H1 (cell line): ENCODE results near the gene MAGI2.

Experiments
- CBX8 ChIP-seq: fragments of 300-800, 300-1000 bp; sonication (generic); IDR thresholded peaks from 2 replicates; pipeline ENCODE4 v1.7.1; 2016; ENCODE audit warnings: low read depth, low read length, borderline replicate concordance
- EZH2 ChIP-seq: fragments of 200-600 bp; sonication (generic); IDR thresholded peaks from 2 replicates; pipeline ENCODE4 v1.7.1; 2012; ENCODE audit warnings: low read depth, mild to moderate bottlenecking, moderate library complexity, low read length, inconsistent platforms; ENCODE audit not compliant: severe bottlenecking
- KDM1A ChIP-seq: fragments of 200-600, 300-600 bp; sonication (generic); IDR thresholded peaks from 2 replicates; pipeline ENCODE4 v1.7.1; 2016; ENCODE audit warnings: mild to moderate bottlenecking, low read length, borderline replicate concordance
- POLR2A ChIP-seq, 2 experiments: IDR thresholded peaks; 1 replicate in 1 of 2; 2 replicates in 1 of 2; pipeline ENCODE4 v1.6.1; 2011; ENCODE audit warnings: low read depth in 2 of 2, low read length in 2 of 2, mild to moderate bottlenecking in 2 of 2; ENCODE audit errors: control extremely low read depth in 1 of 2
- TAF1 ChIP-seq: IDR thresholded peaks from 2 replicates; pipeline ENCODE4 v1.6.1; 2011; ENCODE audit warnings: mild to moderate bottlenecking, low read depth, low read length
- YY1 ChIP-seq: IDR thresholded peaks from 2 replicates; pipeline ENCODE4 v1.6.1; 2011; ENCODE audit warnings: low read depth, mild to moderate bottlenecking, low read length
- TF ChIP-seq, protein P1 (sequence below), 3 experiments: IDR thresholded peaks; 1 replicate in 2 of 3; 2 replicates in 1 of 3; pipeline versions ENCODE4 v1.5.1 to v1.6.1; 2011; ENCODE audit warnings: low read length in 3 of 3, mild to moderate bottlenecking in 3 of 3, inconsistent platforms in 2 of 3, low read depth in 1 of 3, moderate library complexity in 1 of 3; ENCODE audit not compliant: insufficient read depth in 1 of 3; ENCODE audit errors: control extremely low read depth in 1 of 3

GRCh38 chr7:79272938-79273337 is 180.5 kb downstream of the MAGI2 start:
- no peak for TF ChIP-seq EZH2
- TF ChIP-seq, protein P1, sequence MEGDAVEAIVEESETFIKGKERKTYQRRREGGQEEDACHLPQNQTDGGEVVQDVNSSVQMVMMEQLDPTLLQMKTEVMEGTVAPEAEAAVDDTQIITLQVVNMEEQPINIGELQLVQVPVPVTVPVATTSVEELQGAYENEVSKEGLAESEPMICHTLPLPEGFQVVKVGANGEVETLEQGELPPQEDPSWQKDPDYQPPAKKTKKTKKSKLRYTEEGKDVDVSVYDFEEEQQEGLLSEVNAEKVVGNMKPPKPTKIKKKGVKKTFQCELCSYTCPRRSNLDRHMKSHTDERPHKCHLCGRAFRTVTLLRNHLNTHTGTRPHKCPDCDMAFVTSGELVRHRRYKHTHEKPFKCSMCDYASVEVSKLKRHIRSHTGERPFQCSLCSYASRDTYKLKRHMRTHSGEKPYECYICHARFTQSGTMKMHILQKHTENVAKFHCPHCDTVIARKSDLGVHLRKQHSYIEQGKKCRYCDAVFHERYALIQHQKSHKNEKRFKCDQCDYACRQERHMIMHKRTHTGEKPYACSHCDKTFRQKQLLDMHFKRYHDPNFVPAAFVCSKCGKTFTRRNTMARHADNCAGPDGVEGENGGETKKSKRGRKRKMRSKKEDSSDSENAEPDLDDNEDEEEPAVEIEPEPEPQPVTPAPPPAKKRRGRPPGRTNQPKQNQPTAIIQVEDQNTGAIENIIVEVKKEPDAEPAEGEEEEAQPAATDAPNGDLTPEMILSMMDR (IDR thresholded peaks at IDR 0.05; ENCODE audit: control extremely low read depth in 1 of 3, insufficient read depth in 1 of 3, low read depth in 1 of 3, low read length in 3 of 3), result no peak
- TF ChIP-seq YY1, result no peak
- TF ChIP-seq CBX8, result no peak
- TF ChIP-seq POLR2A (IDR thresholded peaks at IDR 0.05; ENCODE audit: control extremely low read depth in 1 of 2, low read depth in 2 of 2, low read length in 2 of 2), result no peak
- no peak for TF ChIP-seq TAF1
- no peak for TF ChIP-seq KDM1A
